ENCODE measurements around the gene GALNT10. TPM values are rescaled to one million over a fixed set of nuclear protein-coding genes. Genes with fewer than 3 reads are reported as not detected.

The GALNT10 gene
- polyA plus RNA-seq, 1 donor, result 12.9 TPM

- Histone ChIP-seq H3K36me3 (ENCODE audit: control insufficient read depth, insufficient read depth, low read length) (no peaks in the 10 kb centered on the region), H3K4me3 (ENCODE audit: low read length) (no peak overlapping the region), H3K27me3 (ENCODE audit: control insufficient read depth, insufficient read depth, low read length) (no peaks in the 10 kb centered on the region), H3K27ac (ENCODE audit: low read length) (no peak overlapping the region), H3K9me3 (ENCODE audit: control insufficient read depth, low read depth, low read length) (no peaks in the 10 kb centered on the region), H3K4me1 (ENCODE audit: control insufficient read depth, insufficient read depth, low read length) (no peaks in the 10 kb centered on the region)
- no CpG with 5 or more reads among the region's 1 CpG for WGBS (ENCODE audit: insufficient coverage, low lambda C conversion rate)
- DNase-seq, result no peak
These were observed 238.8 kb downstream of the GALNT10 start for GRCh38 chr5:154429341-154429740.

DNA sequence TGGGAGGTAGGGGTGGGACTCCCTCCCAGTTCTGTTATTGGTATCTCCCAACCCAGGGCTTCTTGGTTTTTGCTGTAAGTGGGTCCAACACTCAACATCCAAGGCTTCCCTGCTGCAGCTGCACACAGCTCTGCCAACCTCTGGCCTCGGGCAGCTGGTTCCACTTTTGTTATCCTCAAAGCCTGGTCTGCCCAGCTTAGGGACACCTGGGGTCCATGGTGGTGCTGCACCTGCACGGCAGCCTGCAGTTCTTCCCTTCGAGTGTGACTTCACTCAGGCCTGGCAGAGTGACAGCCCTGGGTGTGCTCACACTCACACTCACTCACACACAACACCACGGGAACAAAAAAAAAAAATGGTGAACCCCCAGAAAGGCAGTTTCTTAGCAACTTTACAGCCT lies 239.9 kb downstream of the GALNT10 start:
- H3K4me3 ChIP-seq (ENCODE audit: low read length), result no peak overlapping the region
- H3K4me1 ChIP-seq (ENCODE audit: control insufficient read depth, insufficient read depth, low read length), result no peaks in the 10 kb centered on the region
- H3K27me3 ChIP-seq (ENCODE audit: control insufficient read depth, insufficient read depth, low read length), result no peaks in the 10 kb centered on the region
- WGBS (ENCODE audit: insufficient coverage, low lambda C conversion rate), result no CpG with 5 or more reads among the region's 4 CpGs
- no peak overlapping the region for H3K27ac ChIP-seq (ENCODE audit: low read length)
- DNase-seq, result no peak
- H3K9me3 ChIP-seq (ENCODE audit: control insufficient read depth, low read depth, low read length), result no peaks in the 10 kb centered on the region
- H3K36me3 ChIP-seq (ENCODE audit: control insufficient read depth, insufficient read depth, low read length), result peaks cover 2% of the 10 kb centered on the region

DNA sequence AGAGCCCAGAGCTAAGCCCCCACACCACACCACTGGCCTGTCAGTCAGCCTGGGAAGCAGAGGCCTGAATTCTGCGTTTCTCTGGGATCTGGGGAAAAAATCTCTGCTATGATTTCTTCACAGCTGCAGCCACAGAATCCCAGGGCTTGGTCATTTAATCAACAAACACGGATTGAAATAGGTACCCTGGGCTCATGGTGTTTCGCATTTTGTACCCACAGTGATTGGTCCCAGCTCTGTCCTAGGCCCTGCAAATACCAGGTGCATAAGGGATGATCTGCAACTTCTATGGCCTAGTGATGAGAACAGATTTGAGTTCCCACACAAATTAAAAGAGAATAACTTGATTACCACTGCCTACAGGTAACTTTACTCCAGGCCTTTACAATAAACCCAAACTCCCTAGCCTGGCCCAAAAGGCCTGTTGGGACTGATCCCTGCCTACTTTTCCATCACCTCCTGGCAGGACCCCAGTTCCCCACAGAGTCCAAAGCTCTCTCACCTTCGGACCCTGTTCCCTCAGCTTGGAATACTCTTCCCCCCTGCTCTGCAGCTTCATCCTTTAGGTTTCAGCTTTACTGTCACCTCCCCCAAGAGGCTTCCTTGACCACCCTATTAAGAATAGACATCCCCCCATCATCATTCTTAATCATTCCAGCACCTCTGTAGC lies 240.6 kb downstream of the GALNT10 start:
- WGBS (ENCODE audit: insufficient coverage, low lambda C conversion rate), result 88% methylated on average over 1 of the region's 4 CpGs
- DNase-seq, result no peak
- Histone ChIP-seq H3K27ac (ENCODE audit: low read length) (no peak overlapping the region), H3K4me3 (ENCODE audit: low read length) (no peak overlapping the region), H3K4me1 (ENCODE audit: control insufficient read depth, insufficient read depth, low read length) (no peaks in the 10 kb centered on the region), H3K9me3 (ENCODE audit: control insufficient read depth, low read depth, low read length) (no peaks in the 10 kb centered on the region), H3K36me3 (ENCODE audit: control insufficient read depth, insufficient read depth, low read length) (peaks cover 5% of the 10 kb centered on the region), H3K27me3 (ENCODE audit: control insufficient read depth, insufficient read depth, low read length) (no peaks in the 10 kb centered on the region)

DNA sequence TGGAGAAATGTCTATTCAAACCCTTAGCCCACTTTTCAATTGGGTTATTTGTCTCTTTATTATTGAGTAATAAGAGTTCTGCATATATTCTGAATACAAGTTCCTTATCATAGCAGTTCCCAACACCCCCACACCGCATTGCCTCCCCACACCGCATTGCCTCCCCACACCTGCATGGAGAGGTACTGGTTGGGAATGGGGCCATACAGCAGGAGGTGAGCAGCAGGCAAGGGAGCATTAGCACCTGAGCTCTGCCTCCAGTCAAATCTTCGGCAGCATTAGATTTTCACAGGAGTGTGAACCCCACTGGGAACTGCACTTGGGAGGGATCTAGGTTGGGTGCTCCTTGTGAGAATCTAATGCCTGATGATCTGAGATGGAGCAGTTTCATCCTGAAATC lies 244.7 kb downstream of the GALNT10 start:
- H3K4me3 ChIP-seq (ENCODE audit: low read length), result no peak overlapping the region
- WGBS (ENCODE audit: insufficient coverage, low lambda C conversion rate), result no CpG with 5 or more reads among the region's 3 CpGs

DNA sequence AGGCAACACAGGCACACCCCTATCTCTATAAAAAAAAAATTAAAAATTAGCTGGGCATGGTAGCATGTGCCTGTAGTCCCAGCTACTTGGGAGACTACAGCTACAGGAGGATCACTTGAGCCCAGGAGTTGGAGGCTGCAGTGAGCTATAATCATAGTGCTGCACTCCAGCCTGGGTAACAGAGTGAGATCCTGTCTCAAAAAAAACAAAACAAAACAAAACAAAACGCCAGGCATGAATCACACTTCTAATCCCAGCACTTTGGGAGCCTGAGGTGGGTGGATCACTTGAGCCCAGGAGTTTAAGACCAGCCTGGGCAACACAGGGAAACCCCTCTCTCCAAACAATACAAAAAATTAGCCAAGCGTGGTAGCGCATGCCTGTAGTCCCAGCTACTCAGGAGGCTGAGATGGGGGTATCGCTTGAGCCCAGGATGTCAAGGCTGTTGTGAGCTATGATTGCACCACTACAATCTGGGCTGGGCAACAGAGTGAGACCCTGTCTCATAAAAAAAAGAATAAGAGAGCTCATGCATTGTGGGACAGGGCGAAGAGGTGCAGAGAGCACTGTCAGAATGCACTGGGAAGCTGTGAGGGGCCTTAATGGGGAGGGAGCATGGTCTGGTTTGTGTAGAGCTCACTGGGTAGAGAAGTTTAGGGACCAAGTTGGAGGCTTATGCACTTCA lies 246.9 kb downstream of the GALNT10 start:
- Histone ChIP-seq H3K27me3 (ENCODE audit: control insufficient read depth, insufficient read depth, low read length) (no peaks in the 10 kb centered on the region), H3K9me3 (ENCODE audit: control insufficient read depth, low read depth, low read length) (no peaks in the 10 kb centered on the region), H3K36me3 (ENCODE audit: control insufficient read depth, insufficient read depth, low read length) (peaks cover 47% of the 10 kb centered on the region), H3K4me3 (ENCODE audit: low read length) (no peak overlapping the region), H3K27ac (ENCODE audit: low read length) (no peak overlapping the region), H3K4me1 (ENCODE audit: control insufficient read depth, insufficient read depth, low read length) (no peaks in the 10 kb centered on the region)
- no peak for DNase-seq
- WGBS (ENCODE audit: insufficient coverage, low lambda C conversion rate), result no CpG with 5 or more reads among the region's 5 CpGs

More for the DNA sequence above, 244.7 kb downstream of the GALNT10 start:
- DNase-seq, result no peak
- Histone ChIP-seq H3K36me3 (ENCODE audit: control insufficient read depth, insufficient read depth, low read length) (peaks cover 25% of the 10 kb centered on the region), H3K27ac (ENCODE audit: low read length) (no peak overlapping the region), H3K4me1 (ENCODE audit: control insufficient read depth, insufficient read depth, low read length) (no peaks in the 10 kb centered on the region), H3K9me3 (ENCODE audit: control insufficient read depth, low read depth, low read length) (no peaks in the 10 kb centered on the region), H3K27me3 (ENCODE audit: control insufficient read depth, insufficient read depth, low read length) (no peaks in the 10 kb centered on the region)

GRCh38 chr5:154440540-154440939 lies 250.0 kb downstream of the GALNT10 start:
- peaks cover 51% of the 10 kb centered on the region for H3K36me3 ChIP-seq (ENCODE audit: control insufficient read depth, insufficient read depth, low read length)

DNA sequence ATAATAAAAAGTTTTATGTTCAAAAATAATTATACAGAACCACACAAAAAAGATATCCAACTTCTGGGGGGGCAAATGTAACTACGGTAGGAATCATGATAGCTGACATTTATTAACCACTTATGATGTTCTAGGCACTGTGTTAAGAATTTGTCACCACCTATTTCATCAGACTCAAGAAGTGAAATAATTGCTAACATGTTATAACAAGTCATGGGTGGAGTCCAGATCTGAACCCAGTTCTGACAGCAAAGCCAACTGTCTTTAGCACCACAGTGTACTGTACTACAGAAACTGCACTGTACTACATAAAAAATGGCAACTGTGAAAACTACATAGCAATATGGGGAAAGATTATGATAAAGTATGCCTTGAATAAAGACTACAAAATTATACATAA lies 252.3 kb downstream of the GALNT10 start:
- no peaks in the 10 kb centered on the region for H3K27me3 ChIP-seq (ENCODE audit: control insufficient read depth, insufficient read depth, low read length)
- DNase-seq, result no peak
- WGBS (ENCODE audit: insufficient coverage, low lambda C conversion rate), result no CpG with 5 or more reads among the region's 1 CpG
- H3K36me3 ChIP-seq (ENCODE audit: control insufficient read depth, insufficient read depth, low read length), result peaks cover 41% of the 10 kb centered on the region
- no peaks in the 10 kb centered on the region for H3K9me3 ChIP-seq (ENCODE audit: control insufficient read depth, low read depth, low read length)
- H3K27ac ChIP-seq (ENCODE audit: low read length), result no peak overlapping the region
- no peak overlapping the region for H3K4me3 ChIP-seq (ENCODE audit: low read length)
- H3K4me1 ChIP-seq (ENCODE audit: control insufficient read depth, insufficient read depth, low read length), result peaks cover 3% of the 10 kb centered on the region

More at GRCh38 chr5:154440540-154440939, 250.0 kb downstream of the GALNT10 start:
- Histone ChIP-seq H3K27ac (ENCODE audit: low read length) (no peak overlapping the region), H3K4me3 (ENCODE audit: low read length) (no peak overlapping the region), H3K9me3 (ENCODE audit: control insufficient read depth, low read depth, low read length) (no peaks in the 10 kb centered on the region), H3K4me1 (ENCODE audit: control insufficient read depth, insufficient read depth, low read length) (no peaks in the 10 kb centered on the region), H3K27me3 (ENCODE audit: control insufficient read depth, insufficient read depth, low read length) (no peaks in the 10 kb centered on the region)
- no peak for DNase-seq
- no CpG with 5 or more reads among the region's 5 CpGs for WGBS (ENCODE audit: insufficient coverage, low lambda C conversion rate)

DNA sequence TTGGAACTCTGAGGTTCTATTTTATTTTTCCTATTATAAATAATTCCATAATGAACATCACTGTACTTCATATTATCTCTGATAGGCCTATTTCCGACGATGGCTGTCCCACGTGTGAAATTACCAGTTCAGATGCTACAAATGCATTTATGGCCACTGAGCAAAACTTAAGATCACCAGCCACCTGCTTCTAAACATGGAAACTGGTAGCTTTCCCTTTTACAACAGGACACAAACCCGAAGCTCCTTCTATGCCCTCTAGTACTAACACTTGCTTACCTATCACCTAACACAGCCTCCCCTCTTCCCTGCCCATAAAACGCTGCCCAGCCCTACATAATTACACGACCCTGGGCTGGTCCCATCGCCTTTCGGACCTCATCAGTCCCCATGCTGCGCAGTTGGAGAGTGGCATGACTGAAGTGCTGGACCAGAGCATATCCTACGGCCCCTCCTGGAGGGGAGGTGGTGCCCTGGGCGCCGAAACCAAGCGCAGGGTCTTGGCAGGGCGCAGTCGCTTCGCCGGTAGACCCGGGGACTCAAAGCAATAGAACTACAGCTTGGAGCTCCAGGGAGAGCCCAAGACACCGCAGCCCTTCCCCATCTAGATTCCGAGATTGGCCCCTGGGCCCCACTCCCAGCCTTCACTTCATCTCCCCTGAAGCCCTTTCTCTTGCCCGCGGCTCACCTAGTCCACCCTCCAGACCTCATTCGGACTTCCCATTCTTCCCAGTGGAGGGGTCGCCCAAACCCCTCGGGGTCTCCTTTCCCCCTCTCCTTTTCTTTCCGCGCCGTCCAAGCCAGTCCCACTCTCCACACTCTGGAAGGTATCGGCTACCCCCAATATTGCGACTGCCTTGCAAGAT lies 254.3 kb downstream of the GALNT10 start:
- H3K36me3 ChIP-seq (ENCODE audit: control insufficient read depth, insufficient read depth, low read length), result peaks cover 33% of the 10 kb centered on the region
- WGBS (ENCODE audit: insufficient coverage, low lambda C conversion rate), result no CpG with 5 or more reads among the region's 30 CpGs
- no peaks in the 10 kb centered on the region for H3K9me3 ChIP-seq (ENCODE audit: control insufficient read depth, low read depth, low read length)
- peak overlapping the region; percentile 64 for H3K27ac ChIP-seq (ENCODE audit: low read length)
- DNase-seq, result peak in 1 of 2 donors; percentile 44
- no peaks in the 10 kb centered on the region for H3K27me3 ChIP-seq (ENCODE audit: control insufficient read depth, insufficient read depth, low read length)
- H3K4me3 ChIP-seq (ENCODE audit: low read length), result peak overlapping the region; percentile 65
- H3K4me1 ChIP-seq (ENCODE audit: control insufficient read depth, insufficient read depth, low read length), result peaks cover 8% of the 10 kb centered on the region

DNA sequence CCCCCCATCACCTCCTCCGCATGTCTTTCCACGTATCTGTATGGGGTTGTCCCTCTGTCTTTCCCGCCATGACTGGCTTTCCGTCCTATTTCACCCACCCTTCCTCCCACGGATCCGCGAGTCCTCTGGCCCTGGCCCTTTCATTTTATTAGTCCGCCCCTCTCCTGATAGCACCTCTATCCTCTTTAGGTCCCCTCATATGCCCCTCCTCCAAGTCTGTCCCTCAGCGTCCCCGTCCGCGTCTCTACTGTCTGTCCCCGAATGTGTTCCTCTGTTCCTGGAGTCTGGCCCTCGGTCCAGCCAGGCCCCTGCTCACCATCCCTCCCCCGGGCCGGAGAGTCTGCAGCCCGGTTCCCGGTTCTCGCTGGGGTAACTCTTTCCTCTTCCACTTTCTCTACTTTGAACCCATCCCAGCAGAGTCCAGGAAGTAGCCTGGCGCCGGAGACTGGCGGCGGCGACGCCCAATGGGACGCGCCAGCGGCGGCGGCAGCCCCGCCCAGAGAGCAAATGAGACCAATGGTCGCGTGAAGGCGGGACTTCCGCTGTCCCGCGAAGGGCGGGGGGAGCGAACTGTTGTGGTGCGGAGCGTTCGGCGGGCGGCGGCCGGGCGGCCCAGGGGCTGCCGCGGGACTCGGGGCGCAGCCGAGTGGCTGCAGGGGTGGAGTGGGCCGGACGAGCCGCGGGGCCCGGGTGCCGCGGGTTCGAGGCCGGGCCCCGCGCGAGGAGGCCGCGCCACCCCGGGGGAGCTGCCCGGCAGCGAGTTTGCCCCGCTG lies 255.1 kb downstream of the GALNT10 start, which contains the start of gene SAP30L:
TSS of gene SAP30L (plus strand) at position 576 of the 773 bp plus-strand sequence. CDS start 608 bp downstream, outside the sequence.
- peak; percentile 93 to 98 for DNase-seq
- Histone ChIP-seq H3K4me1 (ENCODE audit: control insufficient read depth, insufficient read depth, low read length) (peaks cover 8% of the 10 kb centered on the region), H3K4me3 (ENCODE audit: low read length) (peak within 1 kb of the TSS; percentile 66), H3K27ac (ENCODE audit: low read length) (peak within 1 kb of the TSS; percentile 64), H3K9me3 (ENCODE audit: control insufficient read depth, low read depth, low read length) (no peaks in the 10 kb centered on the region), H3K36me3 (ENCODE audit: control insufficient read depth, insufficient read depth, low read length) (peaks cover 32% of the 10 kb centered on the region), H3K27me3 (ENCODE audit: control insufficient read depth, insufficient read depth, low read length) (no peaks in the 10 kb centered on the region)
- WGBS (ENCODE audit: insufficient coverage, low lambda C conversion rate), result no CpG with 5 or more reads among the region's 70 CpGs
